ENCODE measurements around the gene THEMIS.

- TF ChIP-seq CTCF (IDR thresholded peaks at IDR 0.05) (no peak), POLR2A (IDR thresholded peaks at IDR 0.05) (no peak)
Observed at GRCh38 chr6:127791779-127792528, 108.9 kb downstream of the THEMIS start.
